RWPE2 (cell line): Measurements from ENCODE around the gene BPIFB1.

ENCODE experiments used
- ATAC-seq: fragments of 200-7000 bp; cut with Tn5 transposase; 3 replicates; pipeline ENCODE4 v1.9.1; 2021; ENCODE audit warnings: low read depth
- DNase-seq: peaks from one replicate; pipeline ENCODE4 v3.0.0-alpha.2; 2020; ENCODE audit warnings: low spot score
- H3K27ac ChIP-seq: fragments of 450-650 bp; 2 replicates; pipeline ENCODE4 v1.5.1; 2017; ENCODE audit warnings: mild to moderate bottlenecking; ENCODE audit not compliant: poor library complexity, severe bottlenecking
- H3K27me3 ChIP-seq: fragments of 250-450 bp; sonication (Bioruptor Pico); 2 replicates; pipeline ENCODE4 v1.5.1; 2021; ENCODE audit warnings: mild to moderate bottlenecking, moderate library complexity; ENCODE audit not compliant: insufficient read depth, poor library complexity, severe bottlenecking
- H3K36me3 ChIP-seq: fragments of 250-450 bp; sonication (Bioruptor Pico); 2 replicates; pipeline ENCODE4 v1.5.1; 2020; ENCODE audit warnings: low read depth, mild to moderate bottlenecking, moderate library complexity
- H3K4me1 ChIP-seq: fragments of 250-450 bp; sonication (Bioruptor Pico); 2 replicates; pipeline ENCODE4 v1.5.1; 2021; ENCODE audit warnings: mild to moderate bottlenecking, moderate library complexity; ENCODE audit not compliant: insufficient read depth, poor library complexity, severe bottlenecking
- H3K4me3 ChIP-seq: fragments of 250-450 bp; sonication (Bioruptor Pico); 2 replicates; pipeline ENCODE4 v1.5.1; 2021; ENCODE audit warnings: mild to moderate bottlenecking, moderate library complexity; ENCODE audit not compliant: severe bottlenecking
- H3K9me3 ChIP-seq: fragments of 250-450 bp; sonication (Bioruptor Pico); 2 replicates; pipeline ENCODE4 v1.5.1; 2021; ENCODE audit warnings: mild to moderate bottlenecking, moderate library complexity; ENCODE audit not compliant: severe bottlenecking
- CTCF ChIP-seq: fragments of 450-650 bp; IDR thresholded peaks from one replicate; pipeline ENCODE4 v1.5.1; 2017; ENCODE audit warnings: mild to moderate bottlenecking, moderate library complexity; ENCODE audit not compliant: poor library complexity, severe bottlenecking

The BPIFB1 gene

GRCh38 chr20:33309631-33310030 lies 26.6 kb downstream of the BPIFB1 start:
- Histone ChIP-seq H3K27me3 (no peaks in the 10 kb centered on the region), H3K9me3 (no peaks in the 10 kb centered on the region), H3K4me1 (no peaks in the 10 kb centered on the region), H3K27ac (no peak overlapping the region), H3K4me3 (no peak overlapping the region), H3K36me3 (no peaks in the 10 kb centered on the region)
- TF ChIP-seq CTCF = no peak
- ATAC-seq (no peak), DNase-seq (no peak)

- no peaks in the 10 kb centered on the region for H3K9me3 ChIP-seq
- no peak overlapping the region for H3K27ac ChIP-seq
- H3K4me3 ChIP-seq = no peak overlapping the region
- DNase-seq (no peak), ATAC-seq (peak; percentile 7)
- no peaks in the 10 kb centered on the region for H3K4me1 ChIP-seq
- no peaks in the 10 kb centered on the region for H3K36me3 ChIP-seq
- TF ChIP-seq CTCF = no peak
- no peaks in the 10 kb centered on the region for H3K27me3 ChIP-seq
Measured at GRCh38 chr20:33310327-33310899, 27.4 kb downstream of the BPIFB1 start.

GRCh38 chr20:33311011-33311410 lies 28.0 kb downstream of the BPIFB1 start:
- Histone ChIP-seq H3K9me3 (no peaks in the 10 kb centered on the region), H3K27me3 (no peaks in the 10 kb centered on the region), H3K4me1 (no peaks in the 10 kb centered on the region), H3K36me3 (no peaks in the 10 kb centered on the region), H3K4me3 (no peak overlapping the region), H3K27ac (no peak overlapping the region)
- TF ChIP-seq CTCF = no peak
- no peak for ATAC-seq
- no peak for DNase-seq

- Histone ChIP-seq H3K36me3 (no peaks in the 10 kb centered on the region), H3K4me1 (no peaks in the 10 kb centered on the region), H3K27me3 (no peaks in the 10 kb centered on the region), H3K9me3 (no peaks in the 10 kb centered on the region), H3K4me3 (no peak overlapping the region), H3K27ac (no peak overlapping the region)
- DNase-seq (no peak), ATAC-seq (no peak)
- no peak for TF ChIP-seq CTCF
Measured at GRCh38 chr20:33311996-33312395, 29.0 kb downstream of the BPIFB1 start.

- TF ChIP-seq CTCF = no peak
- H3K4me3 ChIP-seq = no peak overlapping the region
- no peak for ATAC-seq
- no peaks in the 10 kb centered on the region for H3K36me3 ChIP-seq
- no peaks in the 10 kb centered on the region for H3K9me3 ChIP-seq
- no peak for DNase-seq
- H3K27me3 ChIP-seq = no peaks in the 10 kb centered on the region
- no peaks in the 10 kb centered on the region for H3K4me1 ChIP-seq
- no peak overlapping the region for H3K27ac ChIP-seq
Measured at GRCh38 chr20:33312583-33312982, 29.6 kb downstream of the BPIFB1 start.
